Hepatocyte (in vitro differentiated cells): ENCODE data around the gene SCAPER.

Experiments
- EZH2 ChIP-seq: fragments of 200-600 bp; sonication (generic); IDR thresholded peaks from 2 replicates; pipeline ENCODE4 v1.6.1; 2016; ENCODE audit warnings: antibody characterized with exemption, mild to moderate bottlenecking, borderline replicate concordance
- TF ChIP-seq, protein P1 (sequence below): fragments of 200-600 bp; sonication (generic); IDR thresholded peaks from 2 replicates; pipeline ENCODE4 v1.5.1; 2016; ENCODE audit warnings: antibody characterized with exemption, mild to moderate bottlenecking; ENCODE audit not compliant: poor library complexity

DNA sequence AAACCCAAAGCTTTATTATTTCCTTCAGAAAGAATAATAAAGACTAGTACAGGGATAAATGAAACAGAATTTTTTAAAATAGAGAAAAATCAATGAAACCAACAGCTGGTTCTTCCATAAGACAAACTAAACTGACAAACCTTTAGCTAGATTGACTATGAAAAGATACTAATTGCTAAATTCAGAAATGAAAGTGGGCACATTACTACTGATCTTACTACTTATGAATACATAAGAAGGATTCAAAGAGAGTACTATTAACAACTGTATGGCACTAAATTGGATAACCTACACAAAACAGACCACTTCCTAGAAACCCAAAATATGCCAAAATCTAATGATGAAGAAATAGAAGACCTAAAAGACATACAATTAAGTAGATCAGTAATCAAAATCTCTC is 290.4 kb downstream of the SCAPER start:
- TF ChIP-seq, protein P1, sequence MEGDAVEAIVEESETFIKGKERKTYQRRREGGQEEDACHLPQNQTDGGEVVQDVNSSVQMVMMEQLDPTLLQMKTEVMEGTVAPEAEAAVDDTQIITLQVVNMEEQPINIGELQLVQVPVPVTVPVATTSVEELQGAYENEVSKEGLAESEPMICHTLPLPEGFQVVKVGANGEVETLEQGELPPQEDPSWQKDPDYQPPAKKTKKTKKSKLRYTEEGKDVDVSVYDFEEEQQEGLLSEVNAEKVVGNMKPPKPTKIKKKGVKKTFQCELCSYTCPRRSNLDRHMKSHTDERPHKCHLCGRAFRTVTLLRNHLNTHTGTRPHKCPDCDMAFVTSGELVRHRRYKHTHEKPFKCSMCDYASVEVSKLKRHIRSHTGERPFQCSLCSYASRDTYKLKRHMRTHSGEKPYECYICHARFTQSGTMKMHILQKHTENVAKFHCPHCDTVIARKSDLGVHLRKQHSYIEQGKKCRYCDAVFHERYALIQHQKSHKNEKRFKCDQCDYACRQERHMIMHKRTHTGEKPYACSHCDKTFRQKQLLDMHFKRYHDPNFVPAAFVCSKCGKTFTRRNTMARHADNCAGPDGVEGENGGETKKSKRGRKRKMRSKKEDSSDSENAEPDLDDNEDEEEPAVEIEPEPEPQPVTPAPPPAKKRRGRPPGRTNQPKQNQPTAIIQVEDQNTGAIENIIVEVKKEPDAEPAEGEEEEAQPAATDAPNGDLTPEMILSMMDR, result no peak
- TF ChIP-seq EZH2, result no peak
